ENCODE measurements around the gene FMN2.

Gene FMN2

GRCh38 chr1:240332672-240333071, 241.0 kb downstream of the FMN2 start:
- DNase-seq (ENCODE audit: low read depth), result no peak
- no peak overlapping the region for H3K4me3 ChIP-seq (ENCODE audit: low read depth, low read length)
- TF ChIP-seq CTCF (conservative IDR thresholded peaks at IDR 0.05; ENCODE audit: low read depth, low read length), result no peak

- H3K4me3 ChIP-seq (ENCODE audit: low read depth, low read length), result no peak overlapping the region
- no peak for TF ChIP-seq CTCF (conservative IDR thresholded peaks at IDR 0.05; ENCODE audit: low read depth, low read length)
- peak; percentile 84 for DNase-seq (ENCODE audit: low read depth)
Observed at GRCh38 chr1:240337781-240338180, 246.1 kb downstream of the FMN2 start.

GRCh38 chr1:240338837-240339236, 247.2 kb downstream of the FMN2 start:
- no peak for DNase-seq (ENCODE audit: low read depth)
- no peak overlapping the region for H3K4me3 ChIP-seq (ENCODE audit: low read depth, low read length)
- TF ChIP-seq CTCF (conservative IDR thresholded peaks at IDR 0.05; ENCODE audit: low read depth, low read length), result no peak

GRCh38 chr1:240341365-240342250, 249.9 kb downstream of the FMN2 start:
- no peak for DNase-seq (ENCODE audit: low read depth)

GRCh38 chr1:240342251-240342625, 250.6 kb downstream of the FMN2 start:
- no peak overlapping the region for H3K4me3 ChIP-seq (ENCODE audit: low read depth, low read length)
- TF ChIP-seq CTCF (conservative IDR thresholded peaks at IDR 0.05; ENCODE audit: low read depth, low read length), result no peak
- DNase-seq (ENCODE audit: low read depth), result peak; percentile 9

More at GRCh38 chr1:240341365-240342250, 249.9 kb downstream of the FMN2 start:
- no peak overlapping the region for H3K4me3 ChIP-seq (ENCODE audit: low read depth, low read length)
- no peak for TF ChIP-seq CTCF (conservative IDR thresholded peaks at IDR 0.05; ENCODE audit: low read depth, low read length)

GRCh38 chr1:240343045-240343444, 251.4 kb downstream of the FMN2 start:
- no peak for TF ChIP-seq CTCF (conservative IDR thresholded peaks at IDR 0.05; ENCODE audit: low read depth, low read length)
- no peak for DNase-seq (ENCODE audit: low read depth)
- no peak overlapping the region for H3K4me3 ChIP-seq (ENCODE audit: low read depth, low read length)

- H3K4me3 ChIP-seq (ENCODE audit: low read depth, low read length), result no peak overlapping the region
- no peak for DNase-seq (ENCODE audit: low read depth)
- TF ChIP-seq CTCF (conservative IDR thresholded peaks at IDR 0.05; ENCODE audit: low read depth, low read length), result no peak
Observed at GRCh38 chr1:240343966-240344365, 252.3 kb downstream of the FMN2 start.

Data from choroid plexus epithelial cell (primary cell).